HK-2 (cell line): ENCODE measurements around the gene KAZN.

Experiments
- DNase-seq: peaks from one replicate; pipeline ENCODE4 v3.0.0-alpha.2; 2018; ENCODE audit not compliant: unreplicated experiment

KAZN gene

DNA sequence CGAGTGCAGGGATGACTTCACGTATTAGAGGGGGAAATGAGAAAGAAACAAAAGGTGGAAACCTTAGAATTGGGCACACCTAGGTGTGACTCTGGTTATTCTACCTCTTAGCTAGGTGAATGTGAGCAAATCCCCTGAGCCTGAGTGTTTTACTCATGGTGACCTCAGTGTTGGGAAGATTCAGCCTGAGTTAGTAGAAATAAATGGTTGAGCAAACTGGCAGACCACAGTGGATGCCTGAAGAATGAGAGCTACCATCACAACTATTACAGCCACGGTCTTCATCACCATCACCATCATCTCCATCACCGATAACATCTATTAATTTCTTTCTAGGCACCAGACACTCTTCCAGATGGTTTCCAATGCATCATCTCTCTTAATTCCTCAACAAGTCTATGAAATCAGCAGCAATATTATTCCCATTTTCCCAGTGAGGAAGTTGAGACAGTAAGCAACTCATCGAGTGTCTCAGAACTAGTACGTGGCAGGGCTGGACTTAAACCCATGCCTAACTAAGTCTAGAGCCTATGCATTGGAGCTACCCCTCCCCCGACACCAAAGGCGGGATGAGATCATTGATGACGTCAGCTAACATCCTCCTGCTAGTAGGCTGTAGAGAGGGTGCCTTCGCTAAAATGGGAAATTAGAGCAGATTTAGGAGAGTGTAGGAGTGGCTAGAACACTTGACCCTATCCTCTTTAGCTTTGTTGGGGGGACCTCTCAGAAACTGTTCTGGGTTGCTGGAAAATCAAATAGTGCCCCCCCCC is 7.9 kb upstream of the KAZN start:
- DNase-seq: no peak

DNA sequence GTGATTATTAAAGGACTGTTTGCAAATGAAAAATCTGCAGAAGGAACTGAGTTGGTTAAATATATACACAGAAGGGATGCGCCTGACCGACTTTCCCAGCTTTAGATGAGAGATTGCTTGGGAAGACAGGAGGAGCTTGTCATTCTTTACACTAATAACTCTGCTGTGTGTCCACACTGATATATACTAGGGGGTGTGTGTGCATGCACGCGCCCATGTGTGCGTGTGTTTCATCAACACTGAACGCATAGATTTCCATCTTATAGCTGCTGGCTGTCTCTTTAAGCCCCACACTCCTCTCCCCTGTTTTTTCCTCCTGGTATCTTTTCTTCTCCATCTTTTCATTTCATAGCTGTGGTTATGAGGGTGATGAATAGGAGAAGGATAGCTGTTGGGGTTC is 6.9 kb upstream of the KAZN start:
- no peak for DNase-seq

DNA sequence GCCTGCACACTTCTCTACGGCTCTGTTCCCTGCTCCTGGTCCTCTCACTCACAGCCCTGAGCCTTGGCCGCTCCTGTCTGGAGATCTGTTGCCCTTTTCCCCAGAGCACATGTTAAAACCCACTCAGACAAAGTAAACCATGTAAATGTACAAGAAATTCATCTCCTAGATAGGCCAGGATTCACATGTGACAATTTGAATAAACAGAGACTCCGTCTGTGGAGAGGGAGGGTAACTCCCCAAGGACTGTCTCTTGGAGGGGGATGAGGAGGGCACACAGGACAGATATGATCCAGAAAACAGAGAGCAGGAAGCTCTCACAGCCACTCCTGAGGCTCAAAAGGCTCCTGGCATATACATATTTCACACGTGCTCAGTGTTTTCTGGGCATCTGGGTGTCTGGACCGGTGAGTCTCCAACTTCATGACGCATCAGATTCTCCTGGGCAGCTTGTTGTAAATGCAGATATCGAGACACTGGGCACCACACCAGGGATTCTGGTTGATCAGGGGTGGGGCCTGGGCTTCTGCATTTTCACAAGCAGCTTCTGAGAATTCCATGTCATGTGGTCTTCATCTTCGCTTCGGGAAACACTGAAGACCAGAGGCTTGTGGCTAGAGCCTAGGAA is 6.4 kb upstream of the KAZN start:
- DNase-seq: no peak

DNA sequence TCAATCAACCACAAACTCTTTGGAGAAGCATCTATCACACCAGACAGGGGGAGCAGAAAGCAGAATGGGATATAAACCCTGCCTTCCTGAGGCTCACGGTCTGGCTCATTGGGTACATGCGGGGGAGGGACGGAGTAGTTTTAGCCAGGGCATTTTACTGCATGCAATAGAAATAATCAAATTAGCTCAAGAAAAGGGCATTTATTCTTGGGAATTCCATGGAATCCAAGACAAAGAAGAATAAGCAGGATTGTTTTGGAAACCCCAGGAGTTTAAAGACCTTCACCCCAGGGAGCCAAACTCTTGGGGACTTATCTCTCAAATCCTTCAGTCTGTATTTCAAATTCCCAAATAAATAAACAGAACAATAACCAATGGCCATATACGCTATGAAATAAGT is 5.2 kb upstream of the KAZN start:
- no peak for DNase-seq

DNA sequence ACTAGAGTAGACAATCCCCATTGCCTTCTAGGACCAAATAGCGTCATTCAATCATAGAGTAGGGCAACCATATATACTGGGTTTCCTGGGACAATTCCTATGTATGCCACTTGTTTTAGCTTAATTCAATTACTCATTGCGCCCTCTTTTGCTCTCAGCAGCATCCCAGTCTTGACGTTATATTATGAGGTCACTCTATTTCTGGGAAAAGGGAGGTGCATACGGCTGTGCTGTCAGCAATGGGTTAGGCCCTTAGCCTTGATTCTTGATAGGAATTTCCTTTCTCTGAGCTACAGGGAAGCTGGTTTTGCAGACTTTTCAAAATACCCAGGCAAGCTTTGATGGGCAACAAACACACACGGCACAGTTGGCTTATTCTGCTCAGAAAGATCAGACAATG is 4.4 kb upstream of the KAZN start:
- no peak for DNase-seq

DNA sequence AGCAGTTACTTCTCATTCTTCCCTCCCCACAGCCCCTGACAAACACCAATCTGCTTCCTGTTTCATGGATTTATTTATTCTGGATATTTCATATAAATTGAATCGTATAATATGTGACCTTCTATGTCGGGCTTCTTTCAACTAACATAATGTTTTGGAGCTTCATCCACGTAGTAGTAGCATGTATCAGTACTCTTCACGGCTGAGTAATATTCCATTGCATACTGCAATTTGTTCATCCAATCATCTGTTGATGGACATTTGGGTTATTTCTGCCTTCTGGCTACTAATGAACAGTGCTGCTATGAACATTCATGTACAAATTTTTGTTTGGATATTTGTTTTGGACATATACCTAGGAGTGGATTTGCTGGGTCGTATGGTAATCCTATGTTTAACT is 1.9 kb upstream of the KAZN start:
- no peak for DNase-seq

DNA sequence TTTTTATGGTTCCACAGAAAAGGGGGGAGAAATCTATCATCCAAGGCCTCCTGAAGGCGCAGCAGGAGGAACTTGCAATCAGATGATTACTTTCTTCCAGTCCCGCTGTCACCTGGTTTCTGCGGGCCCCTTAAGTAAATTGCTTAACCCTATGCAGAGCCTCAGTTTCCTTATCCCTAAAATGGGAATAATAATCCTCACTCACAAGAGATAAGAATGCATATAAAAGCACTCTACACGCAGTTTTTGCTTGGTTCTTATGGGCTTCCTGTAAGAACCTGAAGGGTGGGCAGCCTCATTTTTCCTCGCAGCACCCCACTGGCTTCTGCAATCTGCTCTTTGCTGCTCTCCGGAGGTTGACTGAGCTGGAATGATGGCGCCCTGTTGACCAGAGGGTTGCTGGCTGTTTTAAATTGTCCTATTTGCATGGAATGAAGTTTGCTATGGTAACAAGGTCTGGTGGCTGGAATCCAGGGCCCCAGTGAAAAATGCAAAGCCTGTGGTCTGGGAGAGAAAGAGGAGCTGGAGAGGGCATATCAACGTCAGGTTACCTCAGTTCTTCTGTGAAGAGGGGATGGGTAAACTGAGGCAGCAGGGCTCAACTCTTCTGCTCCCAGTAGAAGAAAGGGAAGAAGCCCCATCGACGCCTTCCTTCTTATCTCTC is 1.0 kb upstream of the KAZN start:
- no peak for DNase-seq

DNA sequence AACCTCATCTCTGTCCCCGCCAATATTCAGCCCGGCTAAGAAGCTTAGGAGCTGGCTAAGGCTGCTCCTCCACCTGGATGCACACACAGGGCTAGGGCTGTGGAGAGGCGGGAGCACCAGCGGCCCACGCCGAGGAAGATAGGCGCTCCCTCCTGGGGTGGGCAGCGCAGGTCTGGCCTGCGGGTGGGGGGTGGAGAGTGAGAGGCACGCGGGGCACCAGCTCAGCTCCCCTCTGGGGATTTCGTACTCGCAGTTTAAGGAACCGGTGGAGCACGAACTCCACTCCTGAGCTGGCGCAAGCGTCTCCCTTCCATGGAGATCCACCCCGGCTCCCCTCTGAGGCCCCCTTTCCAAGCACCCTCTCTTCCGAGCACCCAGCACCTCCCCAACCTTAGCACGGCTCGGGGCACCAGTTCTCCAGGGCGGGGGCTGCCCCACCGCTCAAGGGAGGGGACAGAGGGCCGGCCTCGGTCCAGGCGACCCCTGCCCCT is 433 bp upstream of the KAZN start:
- DNase-seq: no peak

DNA sequence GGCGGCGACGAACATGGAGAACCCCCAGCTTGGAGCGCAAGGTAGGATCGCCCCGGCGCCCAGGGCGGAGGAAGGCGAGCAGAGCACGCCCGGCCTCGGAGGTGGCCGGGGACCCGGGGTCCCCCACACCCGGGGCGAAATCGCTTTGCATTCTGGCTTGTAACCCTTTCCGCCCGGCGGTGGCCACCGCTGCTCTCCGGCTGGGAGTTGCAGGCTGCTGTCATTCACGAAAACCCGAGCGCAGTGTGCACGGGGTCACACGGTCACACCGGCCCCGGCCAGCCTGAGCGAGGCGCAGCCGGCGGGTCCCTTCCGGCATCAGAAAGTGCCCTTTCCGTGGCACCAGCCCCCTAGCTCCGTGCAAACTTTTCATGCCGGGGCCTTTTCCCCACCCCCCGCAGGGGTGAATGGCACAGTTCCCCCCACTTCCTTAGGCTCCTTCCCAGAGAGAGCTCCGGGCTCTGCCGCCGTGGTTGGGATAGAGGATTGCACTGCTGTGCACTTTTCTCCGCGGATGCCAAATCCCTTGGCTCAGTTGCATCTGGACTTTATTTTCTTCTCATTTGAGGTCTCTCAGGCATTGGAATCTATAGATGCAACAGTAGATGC is 802 bp downstream of the KAZN start:
- no peak for DNase-seq

DNA sequence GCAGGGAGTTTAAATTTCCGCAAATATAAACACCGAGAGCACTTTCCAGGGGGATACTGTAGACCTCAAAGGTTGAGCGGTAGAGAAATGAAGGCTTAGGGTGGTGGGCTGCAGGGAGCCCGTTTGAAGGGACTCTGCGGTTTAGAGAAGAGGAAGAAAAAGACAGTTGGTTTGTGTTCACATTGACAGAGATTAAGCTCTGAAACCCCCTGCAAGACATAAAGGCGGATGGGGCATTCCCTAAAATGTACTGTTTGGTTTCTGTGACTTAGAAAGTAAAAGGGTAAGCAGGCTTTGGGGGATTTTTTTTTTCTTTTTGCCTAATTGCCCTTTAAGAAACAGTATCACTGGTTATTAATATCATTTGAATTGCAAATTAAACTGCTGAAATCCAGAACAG is 1.3 kb downstream of the KAZN start:
- no peak for DNase-seq

DNA sequence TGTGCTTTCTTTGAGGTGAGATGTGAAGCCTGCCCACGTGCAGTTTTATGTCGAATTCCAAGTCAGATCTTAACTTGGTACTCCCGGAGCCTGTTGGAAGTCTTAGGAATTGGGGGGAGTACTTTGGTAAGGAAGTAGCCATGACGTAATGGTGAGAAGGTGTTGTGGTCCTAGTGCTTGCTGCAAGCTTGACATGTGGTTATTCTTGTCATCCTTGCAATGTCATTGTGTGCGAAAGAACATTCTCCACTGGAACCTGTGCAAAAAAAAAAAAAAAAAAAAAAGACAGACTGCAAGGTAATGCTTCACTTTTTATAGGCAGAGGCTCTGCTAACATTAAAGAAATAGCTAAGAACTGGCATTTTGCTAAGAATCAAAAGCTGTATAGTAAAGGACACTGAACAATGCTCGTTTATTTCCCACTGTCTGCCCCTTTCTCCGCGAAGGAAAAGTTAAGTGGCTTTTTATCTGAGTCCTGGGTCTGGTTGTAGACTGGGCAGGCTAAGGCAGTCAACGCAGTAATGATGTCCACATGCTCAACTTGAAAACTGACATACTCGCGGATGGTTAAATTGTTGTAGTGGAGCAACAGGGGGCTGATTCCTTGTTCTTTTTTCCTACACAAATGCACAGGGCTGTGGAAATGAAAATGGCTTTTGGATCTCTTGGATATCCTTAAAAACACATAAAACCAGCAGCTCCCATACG is 2.1 kb downstream of the KAZN start:
- no peak for DNase-seq

DNA sequence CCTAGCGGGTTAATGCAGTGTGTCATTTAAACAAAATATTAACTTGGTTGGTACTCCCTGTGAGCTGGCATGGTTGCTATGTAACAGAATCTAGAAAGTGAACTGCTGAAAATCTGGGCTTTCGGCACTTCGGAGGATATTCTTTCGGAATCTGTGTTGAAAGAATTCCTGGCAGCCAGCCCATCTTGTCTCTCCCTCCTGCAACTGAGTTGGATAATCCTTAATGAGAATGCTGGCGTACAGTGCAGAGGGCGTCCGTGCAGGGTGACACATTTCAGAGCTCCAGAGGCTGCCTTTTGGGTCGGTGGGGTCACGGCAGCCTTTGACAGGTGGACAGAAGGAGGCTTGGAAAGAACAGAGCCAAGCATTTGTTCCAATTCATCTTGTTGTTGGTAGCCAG is 3.7 kb downstream of the KAZN start:
- DNase-seq: no peak

DNA sequence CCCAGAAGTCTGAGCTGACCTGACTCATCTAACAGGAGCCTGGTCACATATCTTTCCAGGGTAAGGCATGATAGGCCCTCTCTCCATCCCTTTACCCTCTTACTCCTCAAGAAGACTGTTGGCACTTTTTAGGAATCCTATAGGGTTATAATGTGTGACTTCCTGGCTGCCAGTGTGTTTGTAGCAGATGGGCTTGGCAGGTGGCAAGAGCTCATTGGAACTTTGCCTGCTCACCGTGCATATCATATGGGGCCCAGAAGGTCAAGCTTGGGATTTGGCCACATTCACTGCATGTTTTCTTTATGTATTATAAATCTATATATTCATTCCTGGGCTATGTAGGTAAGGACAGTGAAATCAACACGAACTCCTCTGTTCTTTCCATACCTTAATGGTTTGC is 5.2 kb downstream of the KAZN start:
- DNase-seq: no peak

DNA sequence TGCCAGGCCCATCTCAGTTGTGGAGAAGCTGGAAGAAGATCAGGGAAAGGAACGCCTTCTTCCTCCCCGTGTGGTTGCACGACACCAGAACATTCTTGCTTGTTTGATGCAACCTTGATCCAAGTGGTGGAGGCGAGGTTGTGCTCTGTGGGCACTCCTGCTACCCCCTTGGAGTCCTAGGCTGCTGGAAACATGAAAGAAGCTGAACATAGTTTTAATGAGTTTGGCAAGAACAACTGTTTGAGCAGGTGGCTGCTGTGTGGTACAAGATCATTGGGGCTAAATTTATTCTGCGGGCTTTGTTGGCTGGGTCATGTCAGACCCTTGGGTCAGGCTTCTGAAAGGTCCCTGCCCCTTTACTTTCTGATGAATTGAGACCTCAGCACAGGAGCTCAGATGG is 5.9 kb downstream of the KAZN start:
- no peak for DNase-seq

DNA sequence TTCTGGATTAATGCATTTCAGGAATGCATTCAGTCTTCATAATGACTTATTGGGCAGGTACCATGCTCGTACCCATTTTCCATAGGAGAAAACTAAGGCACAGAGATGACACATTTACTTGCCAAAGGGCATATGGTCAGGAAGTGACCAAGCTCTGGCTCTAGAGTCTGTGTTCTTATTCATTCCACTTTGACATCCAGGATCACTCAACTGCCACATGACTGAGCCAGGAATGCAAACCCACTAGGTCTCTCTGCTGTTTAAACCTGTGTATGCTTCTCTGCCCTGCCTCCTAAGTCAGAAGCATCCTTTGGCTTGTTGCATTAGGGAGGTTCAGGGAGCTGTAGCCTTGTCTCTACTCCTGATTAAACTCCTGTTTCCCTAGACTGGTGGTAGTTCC is 7.5 kb downstream of the KAZN start:
- no peak for DNase-seq

DNA sequence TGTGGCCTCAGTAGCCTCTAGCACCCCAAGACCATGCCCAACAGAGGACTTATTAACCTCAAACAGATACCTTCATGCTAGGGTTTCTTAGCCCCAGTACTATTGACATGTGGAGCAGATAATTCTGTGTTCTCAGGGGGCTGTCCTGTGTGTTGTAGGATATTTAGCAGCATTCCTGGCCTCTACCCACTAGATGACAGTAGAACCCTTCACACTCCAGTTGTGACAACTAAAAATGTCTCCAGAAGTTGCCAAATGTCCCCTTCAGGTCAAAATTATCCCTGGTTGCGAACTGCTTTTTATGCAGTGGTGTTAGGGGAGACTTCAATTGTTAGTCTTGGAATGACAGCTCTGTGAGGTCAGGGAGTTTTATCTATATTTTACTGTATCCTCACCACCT is 8.1 kb downstream of the KAZN start:
- DNase-seq: no peak

DNA sequence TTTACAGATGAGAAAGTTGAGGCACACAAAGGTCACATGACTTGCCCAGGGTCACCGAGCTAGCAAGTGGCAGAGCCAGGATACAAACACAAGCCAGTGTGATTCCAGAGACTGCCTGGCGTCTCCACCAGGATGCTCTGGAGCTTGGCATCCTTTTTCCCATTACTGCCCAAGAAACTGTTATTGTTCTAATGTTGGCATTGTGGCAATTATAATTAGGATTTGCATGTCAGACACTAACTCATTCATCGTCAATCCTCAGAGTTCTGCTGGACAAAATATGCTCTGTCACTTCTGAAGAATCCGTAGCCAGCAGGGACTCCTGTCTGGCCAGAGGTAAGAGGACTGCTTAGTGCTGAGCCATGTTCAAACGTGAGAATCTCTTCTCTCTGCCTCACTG is 8.8 kb downstream of the KAZN start:
- no peak for DNase-seq

DNA sequence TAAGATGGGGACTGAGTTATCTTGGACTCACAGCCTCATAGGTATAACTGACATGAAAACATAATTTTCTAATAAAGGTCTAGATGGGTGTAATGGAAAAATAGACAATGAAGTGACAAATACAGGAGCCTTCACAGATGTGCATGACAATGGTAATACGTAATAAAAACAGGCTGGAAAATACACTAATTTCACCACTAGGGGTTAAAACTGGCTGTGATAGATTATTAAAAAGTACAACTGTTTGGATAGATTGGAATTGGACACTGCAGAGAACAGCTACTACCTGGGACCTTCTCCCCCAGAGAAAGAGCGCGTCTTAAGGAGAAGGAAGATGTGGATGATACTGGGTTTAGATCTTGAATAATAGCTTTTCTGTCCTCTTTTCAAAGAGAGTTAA is 9.8 kb downstream of the KAZN start:
- no peak for DNase-seq

DNA sequence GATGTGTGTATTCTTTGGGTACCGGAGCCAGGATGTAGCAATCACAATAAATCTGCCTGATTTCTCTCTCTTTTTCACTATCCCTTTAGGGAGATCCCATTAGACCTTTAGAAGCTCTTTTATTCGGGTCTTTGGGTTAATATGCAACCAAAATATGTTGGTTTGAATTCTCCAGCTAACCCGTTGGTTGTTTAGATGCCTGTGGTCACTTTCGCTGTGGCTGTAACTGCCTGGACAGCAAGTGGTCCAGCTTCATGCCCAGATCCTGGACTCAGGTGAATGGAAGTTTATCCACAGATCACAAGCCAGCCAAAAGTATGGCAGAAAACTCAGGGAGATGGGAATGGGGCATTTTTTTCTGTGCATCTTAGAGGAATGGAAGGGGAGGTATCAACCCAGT is 12.3 kb downstream of the KAZN start:
- no peak for DNase-seq

DNA sequence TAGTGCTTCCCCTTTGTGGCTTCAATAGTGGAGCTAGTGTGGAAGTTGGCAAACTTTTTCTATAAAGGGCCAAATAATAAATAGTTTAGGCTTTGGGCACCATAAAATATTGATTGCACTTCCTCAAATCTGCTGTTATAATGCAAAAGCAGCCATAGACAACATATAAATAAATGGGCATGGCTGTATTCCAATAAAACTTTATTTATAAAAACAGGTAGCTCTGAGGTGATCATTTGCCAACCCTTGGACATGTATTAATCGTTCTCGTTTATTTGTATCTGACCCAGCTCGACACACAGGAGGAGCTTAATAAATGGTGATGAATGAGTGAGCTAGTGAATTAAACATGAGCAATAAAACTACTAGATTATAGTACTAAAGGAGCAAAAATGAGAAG is 13.3 kb downstream of the KAZN start:
- DNase-seq: no peak

DNA sequence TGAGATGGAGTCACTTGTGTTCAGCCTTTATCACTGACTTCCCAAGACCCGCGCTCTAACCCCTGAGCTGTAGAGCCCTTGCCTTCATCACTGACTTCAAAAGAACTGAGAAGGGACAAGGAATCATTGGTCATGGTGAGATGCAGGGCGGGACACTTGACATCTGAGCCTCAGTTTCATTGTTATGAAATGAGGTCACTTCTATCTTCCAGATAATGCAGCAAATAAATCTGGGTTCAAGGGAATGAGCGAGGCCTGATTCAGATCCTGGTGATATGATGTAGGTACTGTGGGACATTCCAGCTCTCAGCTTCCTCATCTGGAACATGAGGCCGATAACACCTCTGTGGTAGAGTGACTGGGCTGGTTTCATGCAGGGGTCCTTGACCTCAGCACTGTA is 13.8 kb downstream of the KAZN start:
- DNase-seq: no peak

DNA sequence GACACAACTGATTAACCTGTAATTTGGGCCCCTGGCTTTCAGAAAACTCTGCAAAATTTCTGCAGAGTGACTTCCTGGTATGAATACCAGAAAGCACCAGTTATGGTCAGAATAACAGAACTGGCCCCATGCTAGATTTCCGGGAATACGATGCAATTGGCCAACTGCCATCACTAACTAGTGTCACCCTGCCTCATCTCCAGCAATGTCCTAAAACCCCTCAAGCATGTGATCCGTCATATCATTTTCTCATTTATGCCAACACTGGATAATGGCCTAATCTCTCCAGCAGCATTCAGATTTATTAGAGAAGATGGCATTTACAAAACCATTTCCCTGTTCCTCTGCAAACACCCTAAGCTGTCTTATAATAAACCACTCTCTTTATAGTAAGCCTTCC is 15.4 kb downstream of the KAZN start:
- no peak for DNase-seq
